Caki2 (cell line): ENCODE measurements around the gene CDKN2A. TPM values are rescaled to one million over a fixed set of nuclear protein-coding genes. Genes with fewer than 3 reads are reported as not detected.

Experiments
- DNase-seq: peaks from one replicate; pipeline ENCODE4 v3.0.0-alpha.2; 2015; ENCODE audit warnings: low read depth
- in situ Hi-C: cut with HindIII; loops from 2 replicates; pipeline ENCODE4 v1.10.0; 2016; ENCODE audit warnings: low sequenced_read_pairs, low pct_unique_long_range_greater_than_20kb, mixed read lengths
- total RNA-seq: library from RNA; depleted of rRNA; stranded (reverse); fragments of >200 nt; shearing (Covaris generic); gene quantifications from 2 replicates; pipeline ENCODE4 v1.2.3, GENCODE V29; 2014; ENCODE audit warnings: low replicate concordance

CDKN2A gene
- total RNA-seq, 1 experiment from 2014 or later = not detected

DNA sequence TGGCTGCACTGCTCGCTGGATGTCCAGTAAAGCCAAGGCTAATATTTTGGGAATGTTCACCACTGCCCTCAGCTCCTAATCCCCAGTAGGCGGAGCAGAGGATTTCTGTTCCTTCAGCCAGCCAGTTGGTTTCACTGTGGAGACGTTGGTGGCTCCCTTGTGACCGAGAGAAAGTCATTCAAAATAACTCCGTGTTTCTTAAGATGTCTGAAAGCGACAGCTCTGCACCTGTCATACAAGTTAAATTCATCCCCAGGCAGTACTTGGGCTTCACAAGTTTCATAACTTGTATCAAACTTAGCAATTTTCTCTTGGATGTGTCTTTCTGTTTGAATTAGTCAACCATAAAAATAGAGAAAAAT lies 15.3 kb upstream of the CDKN2A start:
- in situ Hi-C loops = no loop called here
- DNase-seq = no peak

DNA sequence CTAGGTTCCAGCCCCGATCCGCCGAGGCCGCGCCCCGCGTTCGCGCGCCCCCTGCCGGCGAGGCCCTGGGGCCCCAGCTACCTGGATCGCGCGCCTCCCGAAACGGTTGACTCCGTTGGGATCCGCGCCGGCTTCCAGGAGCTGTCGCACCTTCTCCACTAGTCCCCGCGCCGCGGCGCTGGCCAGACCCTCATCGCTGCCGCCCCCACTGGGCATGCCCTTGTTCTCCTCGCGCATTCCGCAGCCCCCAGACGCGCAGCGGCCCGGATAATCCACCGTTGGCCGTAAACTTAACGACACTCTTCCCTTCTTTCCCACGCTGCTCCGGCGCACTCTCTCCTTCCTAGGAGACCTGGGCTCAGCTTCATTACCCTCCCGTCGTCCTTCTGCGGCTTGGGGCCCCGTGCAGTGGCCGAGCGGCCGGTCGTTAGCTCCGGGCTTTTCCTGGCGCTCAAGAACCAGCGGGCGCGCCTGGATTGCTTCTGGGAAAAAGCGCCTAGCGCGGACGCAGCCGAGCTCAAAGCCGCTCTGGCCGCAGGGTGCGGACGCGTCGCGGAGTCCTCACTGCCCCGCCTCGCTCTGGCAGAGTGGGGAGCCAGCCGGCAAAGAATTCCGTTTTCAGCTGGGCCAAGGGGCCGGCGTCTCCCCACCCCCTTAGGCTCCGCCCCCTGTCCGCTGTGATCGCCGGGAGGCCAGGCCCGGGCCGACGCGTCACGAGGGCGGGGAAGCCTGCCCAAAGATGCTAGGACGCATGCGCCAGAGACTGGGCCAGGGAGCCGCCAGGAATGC lies 14.7 kb upstream of the CDKN2A start, which contains the start of gene CDKN2B:
CDKN2B (minus strand) TSS at position 589 of the 789 bp plus-strand sequence; CDS start at position 237, 352 bp downstream.
- no peak for DNase-seq
- in situ Hi-C loops = no loop called here

- DNase-seq = no peak
- in situ Hi-C loops = no loop called here
These were observed 14.2 kb upstream of the CDKN2A start for GRCh38 chr9:22008384-22008716.

- in situ Hi-C loops = no loop called here
- no peak for DNase-seq
These were observed 11.8 kb upstream of the CDKN2A start for GRCh38 chr9:22005702-22006606.

DNA sequence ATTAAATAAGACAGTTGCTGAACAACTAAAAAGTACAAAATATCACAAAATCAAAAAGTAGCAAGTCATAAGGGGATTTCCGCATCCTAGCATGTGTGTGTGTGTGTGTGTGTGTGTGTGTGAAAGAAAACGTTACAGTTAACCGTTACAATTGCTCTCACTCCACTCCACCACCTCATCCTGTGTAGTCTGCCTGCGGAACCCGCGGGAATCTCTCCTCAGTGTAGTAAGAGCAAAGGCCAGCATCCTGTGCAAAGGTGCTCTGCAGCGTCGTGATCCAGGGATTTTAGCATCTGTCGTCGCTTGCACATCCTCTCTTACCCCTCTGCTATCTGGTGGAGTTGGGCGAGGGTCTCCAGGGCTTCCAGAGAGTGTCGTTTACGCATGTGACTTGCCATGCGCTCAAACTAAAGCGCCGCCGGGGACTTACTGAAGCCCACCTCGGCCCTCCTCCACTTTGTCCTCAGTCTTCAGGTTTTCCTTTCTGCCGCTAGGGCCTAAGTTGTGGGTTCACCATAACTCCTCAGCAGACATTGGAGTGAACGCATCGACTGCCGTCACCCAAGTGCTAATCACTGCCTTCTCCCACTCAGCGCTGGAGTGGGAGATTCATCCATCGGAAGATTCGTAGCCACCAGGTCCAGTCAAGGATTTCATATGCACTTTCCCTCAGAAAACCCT lies 11.0 kb upstream of the CDKN2A start:
- in situ Hi-C loops = no loop called here
- DNase-seq = no peak

- in situ Hi-C loops = no loop called here
- no peak for DNase-seq
These were observed 7.8 kb upstream of the CDKN2A start for GRCh38 chr9:22002038-22002437.

GRCh38 chr9:21998026-21998425 lies 3.8 kb upstream of the CDKN2A start:
- in situ Hi-C loops = no loop called here
- no peak for DNase-seq

- in situ Hi-C loops = no loop called here
- no peak for DNase-seq
These were observed 3.3 kb upstream of the CDKN2A start for GRCh38 chr9:21997480-21997879.

GRCh38 chr9:21996858-21997257 lies 2.7 kb upstream of the CDKN2A start:
- in situ Hi-C loops = no loop called here
- no peak for DNase-seq

GRCh38 chr9:21996438-21996837 lies 2.2 kb upstream of the CDKN2A start:
- in situ Hi-C loops = no loop called here
- no peak for DNase-seq

DNA sequence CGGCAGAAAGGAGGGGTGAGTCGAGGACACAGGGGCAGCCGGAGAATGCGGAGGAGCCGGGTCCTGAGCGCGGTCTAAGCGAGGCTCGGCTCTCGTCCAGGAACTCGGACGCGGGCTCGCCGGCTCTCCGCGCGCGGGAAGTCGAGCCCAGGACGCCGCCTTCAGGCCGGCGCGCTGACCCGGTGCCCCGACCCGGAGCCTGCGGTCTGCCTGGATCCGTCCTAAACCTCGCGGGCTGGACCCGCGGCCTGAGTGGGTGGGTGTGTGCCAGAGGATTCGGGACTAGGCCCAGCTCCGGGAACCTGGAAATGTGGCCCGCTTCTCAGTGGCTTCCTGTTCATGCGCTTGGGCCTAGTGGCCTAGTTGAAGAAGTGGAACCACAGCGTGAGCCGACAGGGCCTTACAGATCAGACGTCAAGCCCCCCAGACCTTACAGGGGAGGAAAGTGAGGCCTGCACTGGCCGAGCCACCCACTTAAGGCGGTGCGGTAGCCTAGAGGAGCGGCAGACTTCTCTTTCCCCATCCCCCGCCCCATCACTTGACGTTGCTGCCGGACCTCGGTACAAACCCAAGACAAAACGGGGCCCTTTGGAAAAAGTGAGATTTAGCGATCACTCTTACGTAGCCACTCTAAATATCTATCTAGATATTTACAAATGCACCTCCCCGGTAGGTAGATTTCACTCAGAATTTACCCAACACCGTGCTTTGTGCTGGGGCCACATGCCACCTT lies 1.6 kb upstream of the CDKN2A start:
- DNase-seq = no peak
- in situ Hi-C loops = no loop called here

DNA sequence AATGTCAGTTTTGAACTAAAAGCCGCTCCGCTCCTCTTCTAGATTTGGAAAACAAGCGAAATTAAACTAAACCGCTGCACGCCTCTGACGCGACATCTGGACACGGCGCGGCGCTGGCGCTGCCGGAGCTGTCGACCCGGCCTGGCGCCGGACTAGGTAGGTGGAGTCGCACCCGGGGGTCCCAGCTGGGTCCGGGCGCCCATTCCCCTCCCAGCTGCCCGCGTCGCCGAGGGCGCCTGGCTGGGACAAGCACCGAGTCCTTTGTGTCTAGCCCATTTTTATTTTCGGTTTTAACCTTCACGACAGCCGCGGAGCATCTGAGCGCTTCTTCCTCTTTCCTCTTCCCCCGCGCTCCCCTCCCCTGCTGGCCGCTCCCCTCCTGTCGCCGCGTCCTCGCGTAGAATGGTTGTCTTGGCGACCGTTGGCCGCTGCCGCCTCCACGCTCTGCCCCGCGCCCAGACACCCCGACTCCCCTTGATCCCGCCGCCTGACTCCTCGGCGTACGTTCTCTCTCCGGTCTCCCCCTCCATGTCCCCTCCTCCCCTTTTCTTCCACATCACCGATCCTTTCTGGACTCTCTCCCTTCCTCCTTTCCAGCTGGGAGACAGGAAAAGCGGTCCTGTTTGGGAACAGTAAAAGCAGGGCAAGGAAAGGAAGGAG lies 944 bp upstream of the CDKN2A start:
- in situ Hi-C loops = no loop called here
- no peak for DNase-seq

DNA sequence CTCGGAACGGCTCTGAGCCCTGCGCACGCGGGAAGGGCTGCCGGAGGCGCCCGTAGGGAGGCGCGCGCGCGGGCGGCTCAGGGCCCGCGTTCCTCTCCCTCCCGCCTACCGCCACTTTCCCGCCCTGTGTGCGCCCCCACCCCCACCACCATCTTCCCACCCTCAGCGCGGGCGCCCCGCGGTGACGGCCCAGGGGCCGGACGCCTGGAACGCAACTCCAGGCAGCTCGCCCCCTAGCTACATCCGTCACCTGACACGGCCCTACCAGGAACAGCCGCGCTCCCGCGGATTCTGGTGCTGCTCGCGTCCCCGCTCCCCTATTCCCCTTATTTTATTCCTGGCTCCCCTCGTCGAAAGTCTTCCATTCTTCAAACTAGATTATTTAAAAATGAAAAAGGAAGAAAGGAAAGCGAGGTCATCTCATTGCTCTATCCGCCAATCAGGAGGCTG lies 389 bp upstream of the CDKN2A start, which contains the start of gene CDKN2B-AS1:
CDKN2B-AS1 (plus strand) TSS at position 236 of the 450 bp plus-strand sequence.
- in situ Hi-C loops = no loop called here
- no peak for DNase-seq

DNA sequence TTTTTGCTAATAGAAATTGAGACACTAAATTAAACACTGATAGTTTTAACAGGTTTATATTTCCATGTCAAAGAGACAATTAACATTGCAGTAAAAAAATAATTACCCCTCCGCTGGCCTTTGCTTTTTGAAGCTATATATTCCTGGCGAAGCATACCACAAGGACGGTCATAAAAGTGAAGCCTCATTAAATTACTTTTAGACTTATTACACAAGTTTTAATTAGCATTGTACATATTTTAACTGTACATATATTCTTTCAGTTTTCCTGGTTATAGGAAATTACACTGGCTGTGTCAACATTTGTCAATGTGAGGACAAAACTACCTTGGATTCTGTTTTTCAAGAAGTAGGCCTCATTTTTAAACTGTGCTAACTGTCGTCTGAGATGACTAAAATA lies 1.2 kb downstream of the CDKN2A start:
- in situ Hi-C loops = no loop called here
- no peak for DNase-seq

- no peak for DNase-seq
- in situ Hi-C loops = no loop called here
These were observed 2.9 kb downstream of the CDKN2A start for GRCh38 chr9:21991072-21991959.

DNA sequence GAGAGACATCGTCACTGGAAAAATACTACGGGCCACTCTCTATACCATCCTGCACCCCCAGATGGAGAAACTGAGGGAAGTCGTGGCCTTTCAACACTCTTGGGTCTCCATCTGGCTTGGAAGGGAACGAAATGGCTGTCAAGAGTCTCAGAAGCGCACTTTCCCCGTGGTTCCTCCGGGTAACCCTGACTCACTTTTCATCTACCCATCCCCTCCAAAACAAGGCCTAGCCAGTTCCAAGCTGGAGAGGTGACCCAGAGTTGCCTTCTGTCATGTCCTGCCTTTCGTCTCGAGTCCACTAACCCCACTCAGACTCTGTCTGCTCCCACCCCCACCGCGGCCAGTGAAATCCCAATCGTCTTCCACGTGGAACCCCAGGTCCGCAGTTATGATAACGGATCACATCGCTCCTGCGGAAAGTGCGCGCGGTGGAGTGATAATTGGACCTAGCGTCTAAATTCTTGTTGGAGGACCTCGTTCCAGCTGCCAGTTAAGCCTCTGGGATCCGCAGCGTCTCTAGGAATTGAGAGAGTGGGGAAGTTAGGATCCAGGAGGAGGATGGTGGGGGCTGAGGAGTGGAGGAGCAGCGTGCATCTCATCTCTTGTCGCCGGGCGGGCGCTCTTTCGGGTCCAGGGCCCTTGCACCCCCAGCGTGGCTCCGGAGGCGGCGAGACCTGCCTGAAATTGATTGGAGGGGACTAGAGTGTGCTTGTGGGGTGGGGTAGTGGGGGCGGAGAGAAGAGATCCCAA lies 4.6 kb downstream of the CDKN2A start:
- in situ Hi-C loops = no loop called here

More for the DNA sequence above, 4.6 kb downstream of the CDKN2A start:
- DNase-seq = no peak
